ENCODE results near the gene NRARP.
"Not testable (repeated sequence)": the region's sequence is repeated elsewhere in the genome, so short reads cannot be mapped to it uniquely, and the experiment has no call there.

The NRARP gene

GRCh38 chr9:137275588-137276472, 26.2 kb downstream of the NRARP start:
- no peak for DNase-seq

DNA sequence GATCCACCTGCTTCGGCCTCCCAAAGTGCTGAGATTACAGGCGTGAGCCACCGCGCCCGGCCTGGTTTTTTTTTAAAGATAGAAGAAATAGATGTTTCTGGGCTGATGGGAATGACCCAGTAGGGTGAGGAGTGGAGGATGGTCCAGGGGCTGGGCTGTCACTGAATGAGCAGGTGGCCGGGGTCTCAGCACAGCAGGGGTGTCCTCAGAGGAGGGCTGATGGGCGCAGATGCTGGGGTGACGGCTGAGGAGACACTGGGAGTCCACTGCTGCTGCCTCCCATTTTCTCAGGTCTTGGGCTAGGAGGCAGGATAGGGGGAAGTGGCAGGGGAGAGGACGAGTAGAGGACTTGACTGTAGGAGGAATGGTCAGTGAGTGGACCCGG, 26.9 kb downstream of the NRARP start:
- DNase-seq = no peak

- DNase-seq = no peak
Observed at GRCh38 chr9:137273611-137274320, 28.3 kb downstream of the NRARP start.

DNA sequence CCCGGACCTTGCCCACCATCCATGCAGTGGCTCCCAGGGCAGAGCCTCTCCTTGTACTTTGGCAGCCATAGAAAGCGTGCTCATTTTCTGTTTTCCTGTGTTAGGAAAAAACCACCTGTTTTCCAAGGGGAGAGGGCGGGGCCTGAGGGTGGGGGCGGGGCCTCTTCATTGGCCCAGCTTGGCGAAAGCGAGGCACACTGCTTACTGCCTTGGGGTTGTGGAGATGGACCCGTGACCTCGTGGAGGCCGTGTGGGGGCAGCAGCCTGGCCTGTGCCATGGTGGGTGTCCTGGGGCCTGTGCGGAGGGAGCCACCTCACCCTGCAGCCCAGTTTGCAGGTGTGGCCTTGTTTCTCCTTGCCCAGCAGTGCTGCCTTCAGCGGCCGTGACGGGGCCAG, 29.0 kb downstream of the NRARP start:
- no peak for DNase-seq

DNA sequence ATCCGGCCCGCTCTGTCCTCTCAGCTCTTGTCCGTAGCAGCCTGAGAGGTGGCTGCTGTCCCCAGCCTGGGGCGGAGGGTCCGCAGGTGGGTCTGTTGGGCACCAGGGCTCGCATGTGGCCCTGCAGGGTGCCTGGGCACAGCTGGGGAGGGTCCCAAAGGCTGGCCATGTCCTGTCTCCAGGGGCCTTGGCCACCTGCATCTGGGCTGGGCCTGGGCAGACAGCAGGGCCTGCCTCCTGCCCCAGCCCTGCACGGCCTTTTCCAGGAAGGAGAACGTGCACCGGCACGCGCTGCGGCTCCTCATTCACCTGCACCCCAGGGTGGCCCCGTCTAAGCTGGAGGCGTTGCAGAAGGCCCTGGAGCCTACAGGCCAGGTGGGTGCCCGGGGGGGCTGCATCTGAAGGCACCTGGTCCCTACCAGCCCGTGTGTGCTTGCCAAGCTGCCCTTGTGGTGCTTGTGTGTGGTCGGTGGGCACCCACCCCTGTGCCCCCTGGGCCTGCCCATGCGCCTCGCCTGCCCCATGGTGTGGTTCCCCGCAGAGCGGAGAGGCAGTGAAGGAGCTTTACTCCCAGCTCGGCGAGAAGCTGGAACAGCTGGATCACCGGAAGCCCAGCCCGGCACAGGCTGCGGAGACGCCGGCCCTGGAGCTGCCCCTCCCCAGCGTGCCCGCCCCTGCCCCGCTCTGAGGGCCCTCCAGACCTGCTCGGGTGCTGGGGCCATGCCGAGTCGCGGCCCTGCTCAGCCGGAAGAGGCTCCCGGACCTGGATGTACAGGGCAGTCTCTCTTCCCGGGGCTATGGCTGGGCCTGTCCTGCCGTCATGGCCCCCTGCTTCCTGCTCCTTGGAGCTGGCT, 29.6 kb downstream of the NRARP start:
- DNase-seq = no peak

DNA sequence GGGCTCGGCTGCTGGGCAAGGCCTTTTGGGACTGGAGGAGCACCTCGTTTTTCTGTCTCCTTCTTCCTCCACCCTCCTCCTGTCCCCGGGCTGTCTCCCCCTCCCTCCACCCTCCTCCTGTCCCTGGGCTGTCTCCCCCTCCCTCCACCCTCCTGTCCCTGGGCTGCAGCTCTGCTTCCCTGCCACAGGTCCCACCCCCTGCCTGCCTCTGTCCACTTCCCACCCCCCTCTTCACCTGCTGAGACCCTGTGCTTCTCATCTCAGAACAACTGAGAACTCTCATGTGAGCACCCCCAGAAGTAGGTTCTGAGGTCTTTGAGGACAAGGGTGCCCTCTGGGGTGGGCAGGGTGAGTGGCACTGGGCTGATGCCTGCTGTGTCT, 30.4 kb downstream of the NRARP start:
- DNase-seq = no peak

GRCh38 chr9:137270929-137271695, 31.0 kb downstream of the NRARP start:
- DNase-seq = no peak

DNA sequence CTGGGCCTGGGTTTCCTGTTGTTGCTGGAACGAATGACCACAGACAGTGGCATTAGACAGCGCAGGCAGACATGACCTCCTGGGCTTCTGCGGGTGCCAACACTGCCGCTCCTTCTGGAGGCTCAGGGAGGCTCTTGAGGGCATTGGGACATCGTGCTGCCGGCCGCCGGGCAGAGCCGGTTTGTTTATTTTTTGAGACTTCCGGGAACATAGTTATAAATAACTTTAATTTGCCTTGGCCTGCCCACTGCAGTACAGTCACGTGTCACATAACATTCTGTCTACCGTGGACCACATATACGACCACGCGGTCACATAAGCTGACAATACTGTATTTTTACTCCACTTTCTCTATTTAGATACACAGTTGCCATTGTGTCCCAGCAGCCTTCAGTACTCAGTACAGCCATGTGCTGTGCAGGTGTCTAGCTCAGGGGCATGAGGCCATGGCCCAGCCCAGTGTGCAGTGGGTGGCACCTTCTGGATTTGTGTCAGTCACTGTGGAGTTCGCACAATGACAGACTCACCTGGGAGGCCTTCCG, 32.8 kb downstream of the NRARP start:
- DNase-seq = no peak

DNA sequence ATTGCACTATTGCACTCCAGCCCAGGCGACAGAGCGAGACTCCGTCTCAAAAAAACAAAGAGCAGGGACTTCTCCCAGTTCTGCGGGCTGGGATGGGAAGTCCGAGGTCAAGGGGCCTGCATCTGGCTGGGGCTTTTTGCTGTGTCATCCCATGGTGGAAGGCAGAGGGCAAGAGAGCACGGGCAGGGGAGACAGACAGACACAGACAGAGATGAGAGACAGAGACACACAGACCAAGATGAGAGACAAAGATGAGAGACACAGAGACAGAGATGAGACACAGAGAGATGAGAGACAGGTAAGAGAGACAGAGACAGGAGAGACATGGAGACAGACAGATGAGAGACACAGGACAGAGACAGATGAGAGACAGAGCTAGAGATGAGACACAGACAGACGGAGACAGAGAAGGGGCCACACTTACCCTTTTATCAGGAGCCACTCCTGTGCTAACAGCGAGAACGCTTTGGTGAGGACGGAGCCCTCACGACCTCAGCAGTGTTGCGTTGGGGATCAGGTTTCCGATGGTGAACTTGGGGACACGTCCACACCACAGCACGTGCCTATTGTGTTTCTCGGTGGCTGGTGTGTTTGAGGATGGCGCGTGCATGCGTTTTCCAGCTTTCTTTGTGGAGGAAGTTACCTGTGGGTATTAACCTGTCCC, 33.4 kb downstream of the NRARP start:
- no peak for DNase-seq

GRCh38 chr9:137267933-137268355, 34.1 kb downstream of the NRARP start:
- no peak for DNase-seq

- no peak for DNase-seq
Observed at GRCh38 chr9:137266585-137267453, 35.3 kb downstream of the NRARP start.

DNA sequence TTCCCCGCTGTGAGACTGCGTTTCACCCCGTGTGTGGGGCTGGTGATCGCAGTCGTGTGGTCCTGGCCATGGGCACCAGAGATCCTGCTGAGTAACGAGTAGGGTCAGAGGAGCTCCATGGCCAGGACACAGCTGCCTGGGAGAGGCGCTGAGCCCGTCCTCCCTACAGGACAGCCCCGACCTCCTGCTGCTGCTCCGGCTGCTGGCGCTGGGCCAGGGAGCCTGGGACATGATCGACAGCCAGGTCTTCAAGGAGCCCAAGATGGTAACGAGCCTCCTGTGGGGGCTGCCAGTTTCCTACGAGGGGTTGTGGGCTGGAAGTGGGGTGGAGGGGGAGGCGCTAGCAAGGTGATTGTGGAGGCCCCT, 35.9 kb downstream of the NRARP start:
- no peak for DNase-seq

GRCh38 chr9:137265496-137266161, 36.4 kb downstream of the NRARP start:
- no peak for DNase-seq

DNA sequence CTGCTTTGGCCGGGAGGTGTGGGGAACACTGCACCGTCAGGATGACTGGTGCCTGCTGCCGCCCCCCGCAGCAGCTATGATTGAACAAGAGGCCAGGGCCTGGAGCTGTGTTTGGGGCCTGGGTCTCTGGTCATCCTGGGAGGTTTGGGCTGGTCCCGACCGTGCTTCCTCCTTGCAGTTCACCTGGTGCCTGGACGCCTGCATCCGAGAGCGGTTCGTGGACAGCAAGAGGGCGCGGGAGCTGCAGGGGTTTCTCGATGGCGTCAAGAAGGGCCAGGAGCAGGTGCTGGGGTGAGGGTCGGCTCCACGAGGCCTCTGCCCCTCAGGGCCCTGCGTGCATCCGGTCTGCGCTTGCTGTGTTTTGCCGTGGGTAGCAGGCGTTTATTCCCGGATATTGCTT, 38.0 kb downstream of the NRARP start:
- DNase-seq = no peak

DNA sequence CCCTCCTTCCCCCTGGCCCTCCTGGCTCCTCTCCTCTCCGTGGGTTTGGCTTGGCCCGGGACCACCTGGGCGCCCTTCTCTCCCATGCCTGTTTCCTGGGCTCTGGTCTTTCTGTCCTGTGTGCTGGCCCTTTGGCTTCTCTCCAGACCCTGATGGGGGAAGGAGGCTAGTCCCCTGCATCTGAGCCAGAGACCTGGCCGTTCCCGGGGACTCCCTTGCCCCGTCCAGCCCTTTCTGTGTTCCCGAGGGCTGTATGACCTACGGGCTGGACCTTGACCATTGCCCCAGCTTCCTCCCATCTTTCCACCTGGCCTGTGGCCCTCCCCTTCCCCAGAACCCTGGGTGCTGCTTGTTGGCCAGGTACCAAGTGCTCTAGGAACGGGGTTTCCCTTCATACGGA, 38.6 kb downstream of the NRARP start:
- DNase-seq = no peak

- DNase-seq = no peak
Observed at GRCh38 chr9:137262909-137263285, 39.2 kb downstream of the NRARP start.

GRCh38 chr9:137262173-137262908, 39.7 kb downstream of the NRARP start:
- not testable (repeated sequence) for DNase-seq

DNA sequence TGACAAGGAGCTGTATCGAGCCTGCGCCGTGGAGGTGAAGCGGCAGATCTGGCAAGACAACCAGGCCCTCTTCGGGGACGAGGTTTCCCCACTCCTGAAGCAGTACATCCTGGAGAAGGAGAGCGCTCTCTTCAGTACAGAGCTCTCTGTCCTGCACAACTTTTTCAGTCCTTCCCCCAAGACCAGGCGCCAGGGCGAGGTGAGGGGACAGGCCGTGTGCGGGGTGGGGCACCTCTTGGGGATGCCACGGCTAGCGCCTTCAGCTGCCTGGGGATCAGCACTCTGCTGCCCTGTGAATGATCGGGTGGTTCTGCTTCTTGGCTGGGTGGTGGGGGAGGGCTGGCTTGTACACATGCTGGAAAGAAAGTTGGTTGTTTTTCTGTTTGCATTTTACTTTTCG, 45.2 kb downstream of the NRARP start:
- no peak for DNase-seq

DNA sequence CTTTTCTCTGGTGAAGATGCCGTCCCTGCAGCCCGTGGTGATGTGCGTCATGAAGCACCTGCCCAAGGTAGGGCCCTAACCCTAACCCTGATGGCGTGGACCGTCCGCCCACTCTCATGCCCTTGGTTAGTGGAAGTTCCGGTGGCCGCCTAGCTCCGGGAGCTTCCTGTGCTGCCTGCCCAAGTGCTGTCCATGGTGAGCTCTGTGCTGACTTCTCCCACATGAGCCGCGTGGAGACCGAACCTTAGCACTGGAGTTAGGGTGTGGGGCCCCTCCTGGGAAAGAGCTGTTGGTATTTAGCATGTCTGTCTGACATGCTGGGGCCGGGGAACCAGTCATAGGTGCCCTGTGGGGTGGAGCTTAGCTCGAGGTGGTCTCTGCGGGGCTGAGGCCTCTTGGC, 45.7 kb downstream of the NRARP start:
- no peak for DNase-seq

All from activated CD4-positive, alpha-beta T cell treated with anti-CD3 and anti-CD28 coated beads, Interleukin-2, amount 50 U/mL, for 4 hours (primary cell).